ENCODE results near the gene GPC3.

- TF ChIP-seq CTCF (IDR thresholded peaks at IDR 0.05 in 2 of 3, conservative IDR thresholded peaks at IDR 0.05 in 1 of 3; ENCODE audit: borderline replicate concordance in 1 of 3, insufficient read depth in 1 of 3, low read depth in 2 of 3, low read length in 2 of 3) (no peak), POLR2A (IDR thresholded peaks at IDR 0.05; ENCODE audit: borderline replicate concordance, extremely low read depth, insufficient read depth, insufficient read length) (no peak), MAX (IDR thresholded peaks at IDR 0.05) (no peak), JUND (IDR thresholded peaks at IDR 0.05) (no peak)
Observed at GRCh38 chrX:133850399-133850798, 135.0 kb downstream of the GPC3 start.
